ENCODE results near the gene MGAT5B. TPM values are rescaled to one million over a fixed set of nuclear protein-coding genes. Genes with fewer than 3 reads are reported as not detected.

Gene MGAT5B
- total and polyA plus RNA-seq, 2 donors (not counting 1 experiment from before 2014, with no cell fraction given) = 0.15 to 37.8 TPM

GRCh38 chr17:76843703-76844484 is 24.3 kb upstream of the MGAT5B start:
- CTCF ChIA-PET = no interaction called here
- intact Hi-C loops (cut with micrococcal nuclease) = no loop called here
- H3K27me3 Mint-ChIP-seq = peaks cover 51% of the 10 kb centered on the region
- no peak overlapping the region for H3K4me3 Mint-ChIP-seq
- TF ChIP-seq EZH2 (IDR thresholded peaks at IDR 0.05; ENCODE audit: borderline replicate concordance, insufficient read depth, low read depth, low read length, poor library complexity, severe bottlenecking) (no peak), CTCF (IDR thresholded peaks at IDR 0.05) (no peak)
- 40% methylated on average over 7 of the region's 10 CpGs for WGBS (ENCODE audit: insufficient coverage)
- H3K27ac Mint-ChIP-seq = no peak overlapping the region
- no peak overlapping the region for H3K4me3 ChIP-seq (ENCODE audit: control extremely low read depth in 1 of 5, extremely low read depth in 1 of 5, insufficient read depth in 1 of 5, low read depth in 2 of 5, low read length in 4 of 5)
- peaks cover 21% of the 10 kb centered on the region for H3K4me1 Mint-ChIP-seq
- H3K9me3 Mint-ChIP-seq (ENCODE audit: insufficient read depth) = no peaks in the 10 kb centered on the region
- H3K4me2 ChIP-seq (replicated peaks; ENCODE audit: low read depth, low read length, poor library complexity, severe bottlenecking) = no peak overlapping the region
- H4K20me1 ChIP-seq (ENCODE audit: control insufficient read depth, insufficient read depth, low read length, poor library complexity, severe bottlenecking) = no peaks in the 10 kb centered on the region
- H3K9me3 ChIP-seq (ENCODE audit: control extremely low read depth in 1 of 3, control insufficient read depth in 2 of 3, insufficient read depth in 1 of 3, low read length in 2 of 3) = peaks cover 0 to 8% (median 0%) of the 10 kb centered on the region in 3 donors
- no peaks in the 10 kb centered on the region for H3K79me2 ChIP-seq (ENCODE audit: control insufficient read depth, insufficient read depth, low read length)
- no peak overlapping the region for H3K9ac ChIP-seq (ENCODE audit: low read length)
- no peak for ATAC-seq (ENCODE audit: low read depth)
- H3K4me1 ChIP-seq (ENCODE audit: control insufficient read depth in 2 of 2, insufficient read depth in 2 of 2, low read length in 2 of 2) = peaks cover 14 to 17% of the 10 kb centered on the region in 2 donors
- POLR2A ChIA-PET = no interaction called here
- no peak overlapping the region for H3K27ac ChIP-seq (ENCODE audit: low read length in 2 of 2)
- H2AFZ ChIP-seq (ENCODE audit: insufficient read depth, low read depth, low read length, poor library complexity, severe bottlenecking) = no peak overlapping the region
- peaks cover 0 to 60% (median 14%) of the 10 kb centered on the region in 4 experiments for H3K27me3 ChIP-seq (replicated peaks in 1 of 4; ENCODE audit: control extremely low read depth in 1 of 4, control insufficient read depth in 3 of 4, insufficient read depth in 4 of 4, low read length in 3 of 4)
- DNase-seq = no peak
- no peaks in the 10 kb centered on the region for H3K36me3 ChIP-seq (replicated peaks in 1 of 2; ENCODE audit: control extremely low read depth in 1 of 2, control insufficient read depth in 1 of 2, extremely low read depth in 1 of 2, insufficient read depth in 2 of 2, low read length in 1 of 2)

- Mint-ChIP-seq H3K27me3 (peaks cover 52% of the 10 kb centered on the region), H3K27ac (no peak overlapping the region), H3K4me3 (no peak overlapping the region), H3K9me3 (ENCODE audit: insufficient read depth) (no peaks in the 10 kb centered on the region), H3K4me1 (peaks cover 21% of the 10 kb centered on the region)
- ChIA-PET CTCF (no interaction called here), POLR2A (no interaction called here)
- no peaks in the 10 kb centered on the region for H4K20me1 ChIP-seq (ENCODE audit: control insufficient read depth, insufficient read depth, low read length, poor library complexity, severe bottlenecking)
- peaks cover 14 to 17% of the 10 kb centered on the region in 2 donors for H3K4me1 ChIP-seq (ENCODE audit: control insufficient read depth in 2 of 2, insufficient read depth in 2 of 2, low read length in 2 of 2)
- H2AFZ ChIP-seq (ENCODE audit: insufficient read depth, low read depth, low read length, poor library complexity, severe bottlenecking) = no peak overlapping the region
- peaks cover 0 to 8% (median 0%) of the 10 kb centered on the region in 3 donors for H3K9me3 ChIP-seq (ENCODE audit: control extremely low read depth in 1 of 3, control insufficient read depth in 2 of 3, insufficient read depth in 1 of 3, low read length in 2 of 3)
- WGBS (ENCODE audit: insufficient coverage) = 74% methylated on average over 4 of the region's 4 CpGs
- H3K27me3 ChIP-seq (replicated peaks in 1 of 4; ENCODE audit: control extremely low read depth in 1 of 4, control insufficient read depth in 3 of 4, insufficient read depth in 4 of 4, low read length in 3 of 4) = peaks cover 0 to 60% (median 14%) of the 10 kb centered on the region in 4 experiments
- H3K27ac ChIP-seq (ENCODE audit: low read length in 2 of 2) = no peak overlapping the region
- H3K36me3 ChIP-seq (replicated peaks in 1 of 2; ENCODE audit: control extremely low read depth in 1 of 2, control insufficient read depth in 1 of 2, extremely low read depth in 1 of 2, insufficient read depth in 2 of 2, low read length in 1 of 2) = no peaks in the 10 kb centered on the region
- H3K4me2 ChIP-seq (replicated peaks; ENCODE audit: low read depth, low read length, poor library complexity, severe bottlenecking) = no peak overlapping the region
- H3K9ac ChIP-seq (ENCODE audit: low read length) = no peak overlapping the region
- no peak for TF ChIP-seq CTCF (IDR thresholded peaks at IDR 0.05)
- TF ChIP-seq EZH2 (IDR thresholded peaks at IDR 0.05; ENCODE audit: borderline replicate concordance, insufficient read depth, low read depth, low read length, poor library complexity, severe bottlenecking) = no peak
- no peaks in the 10 kb centered on the region for H3K79me2 ChIP-seq (ENCODE audit: control insufficient read depth, insufficient read depth, low read length)
- no peak overlapping the region for H3K4me3 ChIP-seq (ENCODE audit: control extremely low read depth in 1 of 5, extremely low read depth in 1 of 5, insufficient read depth in 1 of 5, low read depth in 2 of 5, low read length in 4 of 5)
- intact Hi-C loops (cut with micrococcal nuclease) = no loop called here
- DNase-seq = no peak
- no peak for ATAC-seq (ENCODE audit: low read depth)
Measured at GRCh38 chr17:76844485-76844829, 23.7 kb upstream of the MGAT5B start.

Data from B cell (primary cell).